Measurements from ENCODE around the gene PRCD.

Gene PRCD

DNA sequence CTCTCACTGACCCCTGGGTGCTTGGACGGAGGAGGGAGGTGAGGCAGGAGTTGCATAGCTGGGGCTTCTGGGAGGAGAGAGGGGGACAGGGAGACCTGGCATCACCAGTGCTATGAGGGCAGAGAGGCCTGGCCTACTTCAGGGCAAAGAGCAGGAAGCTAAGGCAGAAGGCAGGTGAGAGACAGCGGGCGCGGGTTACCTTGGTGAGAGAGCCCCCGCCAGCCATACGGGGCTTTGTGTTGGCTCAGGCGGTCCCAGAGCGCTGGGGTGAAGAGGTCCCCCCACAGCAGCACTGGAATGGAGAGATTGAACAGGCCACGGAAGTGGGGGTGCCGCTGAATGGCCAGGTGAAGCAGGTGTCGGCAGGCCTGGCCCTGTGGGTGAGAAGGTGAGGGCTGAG, 34.3 kb downstream of the PRCD start:
- no peak for DNase-seq

GRCh38 chr17:76575570-76575969, 35.7 kb downstream of the PRCD start:
- no peak for DNase-seq

DNA sequence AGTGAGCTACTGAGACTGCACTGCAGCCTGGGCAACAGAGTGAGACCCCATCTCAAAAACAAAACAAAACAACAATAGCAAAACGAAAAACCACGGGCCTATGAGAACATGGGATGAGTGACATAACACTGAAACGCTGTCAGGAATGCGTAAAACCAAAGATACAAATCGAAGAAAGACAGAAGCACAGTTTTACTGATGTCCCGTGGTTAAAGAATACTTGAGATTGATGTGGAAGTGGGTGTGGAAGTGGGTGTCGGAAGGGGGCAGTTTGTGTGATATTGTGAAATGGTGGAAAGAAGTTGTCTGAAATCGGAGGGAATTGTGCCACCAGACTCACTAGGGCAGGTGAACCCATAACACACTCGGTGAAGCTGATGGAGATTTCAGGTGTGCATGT, 36.3 kb downstream of the PRCD start:
- DNase-seq: no peak

DNA sequence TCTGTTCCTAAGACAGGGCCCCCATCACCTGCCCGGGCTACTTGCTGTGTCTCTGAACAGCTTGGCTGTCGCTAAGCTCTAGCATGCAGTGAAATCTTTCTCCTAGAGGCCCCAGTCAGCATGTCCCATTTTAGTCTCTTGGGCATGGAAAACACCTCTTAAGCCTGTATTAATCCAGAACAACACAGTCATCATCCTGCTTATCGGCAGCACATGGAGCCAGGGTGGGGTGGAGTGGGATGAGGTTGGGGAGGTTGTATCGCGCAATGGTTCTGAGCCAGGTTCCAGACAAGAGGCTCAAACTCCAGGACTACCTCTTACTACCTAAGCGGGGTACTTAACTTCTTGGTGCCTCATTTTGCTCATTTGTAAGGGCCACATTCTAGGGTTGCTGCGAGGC, 38.0 kb downstream of the PRCD start:
- DNase-seq: no peak

DNA sequence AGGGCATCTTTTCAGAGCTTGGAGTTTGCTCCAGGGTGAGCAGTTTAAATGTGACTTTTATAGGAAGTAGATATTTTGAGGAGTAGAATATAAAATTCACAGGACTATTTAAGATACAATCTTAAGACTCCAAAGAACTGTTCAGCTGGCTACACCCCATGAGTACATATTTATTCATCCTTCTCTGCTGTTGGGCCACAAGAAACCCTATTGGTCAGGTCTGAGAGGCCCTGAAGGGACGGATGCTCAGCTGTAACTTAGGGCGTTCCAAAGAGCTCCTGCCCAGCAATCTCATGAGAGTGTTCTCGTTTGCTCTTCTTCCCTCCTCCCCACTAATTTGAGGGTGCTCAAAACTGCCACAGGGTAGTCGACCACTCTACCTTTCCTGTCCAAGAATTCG, 38.5 kb downstream of the PRCD start:
- no peak for DNase-seq

DNA sequence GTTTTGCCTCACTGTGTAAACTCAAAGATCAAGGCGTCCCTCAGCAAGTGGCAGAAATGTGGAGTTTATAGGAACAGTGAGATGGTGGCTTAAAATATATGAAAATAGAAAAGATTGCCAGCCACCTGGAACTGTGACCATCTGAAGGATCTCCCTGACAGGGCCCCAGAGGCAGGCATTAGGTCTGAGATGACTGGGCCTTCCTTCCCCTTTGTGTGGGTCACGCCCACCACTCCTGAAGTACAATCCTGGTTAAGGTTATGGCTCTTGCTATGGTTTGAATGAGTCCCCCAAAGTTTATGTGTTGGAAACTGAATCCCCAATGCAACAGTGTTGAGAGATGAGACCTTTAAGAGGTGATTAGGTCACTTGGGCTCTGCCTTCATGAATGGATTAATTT, 39.4 kb downstream of the PRCD start:
- DNase-seq: no peak

GRCh38 chr17:76581515-76581914, 41.7 kb downstream of the PRCD start:
- no peak for DNase-seq

DNA sequence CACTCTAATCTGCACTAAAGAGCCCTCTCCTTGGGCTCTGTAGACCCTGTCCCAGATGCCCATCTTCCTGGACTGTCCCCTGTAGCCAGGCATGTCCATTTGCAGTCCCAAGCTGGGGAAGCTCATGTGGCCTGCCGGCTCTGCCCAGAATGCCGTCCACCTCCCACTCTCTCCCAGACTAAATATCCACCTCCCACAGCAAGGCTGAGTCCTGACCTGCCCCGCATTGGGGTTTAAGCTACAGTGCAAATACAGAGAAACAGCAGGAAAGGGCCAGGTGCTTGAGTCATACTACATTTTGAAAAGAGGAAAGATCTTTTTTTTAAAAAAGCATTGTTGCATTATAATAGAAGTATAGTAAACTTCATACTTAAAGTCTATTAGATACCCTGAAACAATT, 42.8 kb downstream of the PRCD start:
- DNase-seq: no peak

GRCh38 chr17:76584427-76585032, 44.7 kb downstream of the PRCD start:
- no peak for DNase-seq

DNA sequence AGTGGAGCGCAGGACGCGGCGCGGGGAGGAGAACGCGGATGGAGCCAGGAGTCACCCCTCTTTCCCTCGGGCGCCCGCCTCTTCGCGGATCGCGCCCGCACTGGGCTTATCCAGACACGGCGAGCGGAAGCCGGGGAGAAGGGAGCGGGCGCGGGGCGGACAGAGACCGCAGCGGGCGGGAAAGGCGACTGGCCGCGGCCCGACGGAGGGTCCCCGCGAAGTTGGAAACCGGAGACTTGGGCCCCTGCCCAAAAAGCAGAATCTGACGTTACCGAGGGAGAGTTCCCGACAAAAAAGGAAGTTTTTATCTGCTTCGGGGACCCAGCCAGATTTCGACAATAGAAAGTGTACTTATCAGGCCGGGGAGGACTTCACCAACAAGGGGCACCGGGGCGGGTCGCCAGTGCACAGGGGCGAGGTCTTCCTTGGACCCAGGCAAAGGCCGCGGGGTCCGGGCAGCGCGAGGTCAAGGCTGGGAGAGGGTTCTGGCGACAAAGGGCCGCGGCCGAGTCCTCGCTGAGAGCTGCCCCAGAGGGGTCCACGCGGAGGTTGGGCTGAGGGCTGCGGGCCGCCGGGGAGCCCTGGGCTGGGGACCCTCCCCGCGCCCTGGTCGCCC, 45.3 kb downstream of the PRCD start:
- DNase-seq: no peak

GRCh38 chr17:76585649-76586593, 46.1 kb downstream of the PRCD start, which contains the start of gene ST6GALNAC2:
TSS of gene ST6GALNAC2 (minus strand) at chr17:76585860. CDS start at chr17:76585808, 52 bp downstream.
- peak; percentile 47 for DNase-seq

- no peak for DNase-seq
These were observed 47.1 kb downstream of the PRCD start for GRCh38 chr17:76586741-76587487.

DNA sequence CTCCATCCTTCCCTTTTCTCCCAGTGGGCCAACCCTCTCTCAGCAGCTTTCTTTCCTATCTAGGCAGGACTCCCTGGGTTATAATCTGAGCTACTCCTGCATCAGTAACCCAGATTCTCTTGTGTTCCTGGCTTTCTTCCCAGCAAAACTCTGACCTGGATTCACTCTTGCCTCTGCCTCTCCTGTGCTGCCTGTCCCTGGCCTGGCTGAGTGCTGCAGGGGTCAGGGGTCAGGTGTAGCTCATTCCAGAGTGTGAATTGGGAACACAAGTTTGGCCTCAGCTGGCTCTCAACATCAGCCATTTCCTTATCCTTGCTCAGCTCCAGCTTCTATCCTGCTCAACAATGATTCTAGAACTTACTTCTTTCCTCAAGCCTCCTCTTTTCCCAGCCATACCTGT, 48.3 kb downstream of the PRCD start:
- DNase-seq: no peak

- DNase-seq: no peak
These were observed 53.6 kb downstream of the PRCD start for GRCh38 chr17:76593384-76593826.

DNA sequence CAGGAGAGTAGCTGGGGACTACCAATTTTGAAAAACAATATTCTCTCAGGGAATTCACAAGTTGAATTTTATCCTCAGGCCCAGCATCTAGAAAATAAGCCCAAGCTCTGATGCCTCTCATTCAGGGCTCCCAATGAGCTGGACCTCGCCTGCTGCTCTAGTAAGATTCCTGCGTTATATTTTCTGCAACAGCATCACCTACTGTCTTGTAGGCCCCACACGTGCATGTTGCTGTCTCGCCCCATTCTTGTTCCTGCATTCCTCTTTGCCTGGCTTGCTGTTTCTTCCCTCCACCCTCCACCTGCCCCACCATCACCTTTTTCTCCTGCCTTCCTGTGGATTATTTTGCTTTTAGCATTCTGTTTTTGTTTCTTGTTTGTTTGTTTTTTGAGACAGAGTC, 54.1 kb downstream of the PRCD start:
- no peak for DNase-seq

DNA sequence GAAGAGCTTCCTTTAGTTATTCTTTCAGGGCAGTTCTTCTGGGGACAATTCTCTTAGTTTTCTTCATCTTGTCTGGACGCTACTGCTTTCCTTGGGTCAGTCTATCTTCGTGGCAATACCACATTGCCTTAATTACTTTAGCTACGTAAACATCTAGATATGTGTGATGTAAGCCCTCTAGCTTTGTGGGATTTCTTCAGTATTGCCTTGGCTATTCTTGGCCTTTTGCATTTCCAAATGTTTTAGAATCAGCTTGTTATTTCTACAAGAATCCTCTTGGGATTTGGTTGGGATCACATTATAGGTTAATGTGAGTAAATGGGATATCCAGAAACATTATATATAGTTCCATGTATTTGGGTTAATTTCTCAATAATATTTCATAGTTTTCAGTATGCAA, 54.8 kb downstream of the PRCD start:
- DNase-seq: no peak
